Upper lobe of left lung (tissue), 4 donors: Measurements from ENCODE around the gene CLIC6.
A peak's percentile ranks its signal among the peaks of the same experiment; 100 is the strongest.

Experiments used
- CTCF ChIP-seq, 6 experiments: fragments of 450-650 bp in 4 of 6; fragments of 200-600 bp in 2 of 6; sonication (generic) in 2 of 6; IDR thresholded peaks; one replicate each; pipeline ENCODE4 v1.5.1; 2016 to 2019; ENCODE audit warnings: antibody characterized with exemption in 6 of 6
- EP300 ChIP-seq, 4 donors: sonication (generic); formaldehyde crosslinking; IDR thresholded peaks; one replicate each; pipeline ENCODE4 v1.5.1; 2017; ENCODE audit warnings: antibody characterized with exemption in 4 of 4, control low read depth in 2 of 4
- POLR2A ChIP-seq, 4 donors: fragments of 450-650 bp; IDR thresholded peaks; one replicate each; pipeline ENCODE4 v1.5.1; 2016 to 2017; ENCODE audit warnings: antibody characterized with exemption in 4 of 4, mild to moderate bottlenecking in 2 of 4
- POLR2AphosphoS5 ChIP-seq, 2 donors: sonication (generic); formaldehyde crosslinking; IDR thresholded peaks; one replicate each; pipeline ENCODE4 v1.5.1; 2017; ENCODE audit warnings: antibody characterized with exemption in 2 of 2

GRCh38 chr21:34668803-34669148, at the start of gene CLIC6:
- TF ChIP-seq CTCF (IDR thresholded peaks at IDR 0.05) (no peak), EP300 (IDR thresholded peaks at IDR 0.05) (no peak), POLR2AphosphoS5 (IDR thresholded peaks at IDR 0.05) (peak in 1 of 2 donors; percentile 31), POLR2A (IDR thresholded peaks at IDR 0.05) (peak in 2 of 4 donors; percentile 19 to 86)
